Neuronal stem cell (in vitro differentiated cells): ENCODE data around the gene MBNL3.

ENCODE experiments used
- DNase-seq: peaks from one replicate; pipeline ENCODE4 v3.0.0-alpha.2; 2013; ENCODE audit warnings: low spot score
- H2AFZ ChIP-seq: one replicate; pipeline ENCODE4 v1.6.1; 2013; ENCODE audit warnings: mild to moderate bottlenecking, low read length, inconsistent platforms
- H2AK5ac ChIP-seq: 2 replicates; pipeline ENCODE4 v1.6.1; 2013; ENCODE audit warnings: low read depth, mild to moderate bottlenecking, inconsistent platforms, low read length, moderate library complexity, mixed read lengths
- H2BK120ac ChIP-seq: 2 replicates; pipeline ENCODE4 v1.6.1; 2013; ENCODE audit warnings: low read depth, mild to moderate bottlenecking, inconsistent platforms, low read length, moderate library complexity, mixed read lengths
- H2BK12ac ChIP-seq: one replicate; pipeline ENCODE4 v1.6.1; 2013; ENCODE audit warnings: low read length, inconsistent platforms
- H2BK15ac ChIP-seq: 2 replicates; pipeline ENCODE4 v1.6.1; 2013; ENCODE audit warnings: mild to moderate bottlenecking, low read length, inconsistent platforms, mixed read lengths
- H2BK5ac ChIP-seq: one replicate; pipeline ENCODE4 v1.6.1; 2013; ENCODE audit warnings: inconsistent platforms, mild to moderate bottlenecking, low read length, moderate library complexity
- H3K14ac ChIP-seq: one replicate; pipeline ENCODE4 v1.6.1; 2013; ENCODE audit warnings: low read length, inconsistent platforms
- H3K18ac ChIP-seq: 2 replicates; pipeline ENCODE4 v1.6.1; 2013; ENCODE audit warnings: low read length, inconsistent platforms
- H3K23ac ChIP-seq: 2 replicates; pipeline ENCODE4 v1.6.1; 2013; ENCODE audit warnings: low read depth, mild to moderate bottlenecking, mixed read lengths, low read length, inconsistent platforms; ENCODE audit not compliant: poor library complexity
- H3K27ac ChIP-seq: replicated peaks from 3 replicates; pipeline ENCODE4 v1.5.1; 2013; ENCODE audit warnings: low read length, inconsistent platforms
- H3K27me3 ChIP-seq, 3 experiments: 2 replicates each; pipeline ENCODE4 v1.6.1; 2013; ENCODE audit warnings: low read length in 3 of 3, mild to moderate bottlenecking in 2 of 3, inconsistent platforms in 1 of 3, low read depth in 1 of 3, mixed read lengths in 1 of 3, moderate library complexity in 1 of 3; ENCODE audit not compliant: control insufficient read depth in 3 of 3, insufficient read depth in 3 of 3
- H3K36me3 ChIP-seq, 2 donors: replicated peaks in 1 of 2; 2 replicates each; pipeline ENCODE4 v1.6.1; 2013; ENCODE audit warnings: low read length in 2 of 2; ENCODE audit not compliant: control insufficient read depth in 2 of 2, insufficient read depth in 2 of 2
- H3K4ac ChIP-seq: 2 replicates; pipeline ENCODE4 v1.6.1; 2013; ENCODE audit warnings: inconsistent platforms, mild to moderate bottlenecking, low read length, moderate library complexity
- H3K4me1 ChIP-seq, 2 donors: 1 replicate in 1 of 2; 2 replicates in 1 of 2; pipeline ENCODE4 v1.6.1; 2013; ENCODE audit warnings: low read length in 2 of 2, low read depth in 1 of 2; ENCODE audit not compliant: control insufficient read depth in 2 of 2, insufficient read depth in 1 of 2
- H3K4me2 ChIP-seq: one replicate; pipeline ENCODE4 v1.6.1; 2013; ENCODE audit warnings: mild to moderate bottlenecking, low read length, inconsistent platforms; ENCODE audit not compliant: insufficient read depth, poor library complexity, severe bottlenecking
- H3K4me3 ChIP-seq, 2 donors: 2 replicates each; pipeline ENCODE4 v1.5.1; 2013; ENCODE audit warnings: low read length in 2 of 2, mild to moderate bottlenecking in 2 of 2, inconsistent platforms in 1 of 2, moderate library complexity in 1 of 2
- H3K79me1 ChIP-seq: one replicate; pipeline ENCODE4 v1.6.1; 2013; ENCODE audit warnings: low read depth, mild to moderate bottlenecking, inconsistent platforms, low read length, moderate library complexity
- H3K9ac ChIP-seq: one replicate; pipeline ENCODE4 v1.6.1; 2013; ENCODE audit warnings: mild to moderate bottlenecking, low read depth, low read length, inconsistent platforms; ENCODE audit not compliant: poor library complexity
- H3K9me3 ChIP-seq, 2 donors: replicated peaks in 1 of 2; 2 replicates each; pipeline versions ENCODE3 to v1.6.1; 2013; ENCODE audit warnings: low read length in 2 of 2, mild to moderate bottlenecking in 2 of 2, inconsistent platforms in 1 of 2, low read depth in 1 of 2, mixed read lengths in 1 of 2, moderate library complexity in 1 of 2; ENCODE audit not compliant: control insufficient read depth in 2 of 2, insufficient read depth in 1 of 2
- H4K8ac ChIP-seq: one replicate; pipeline ENCODE4 v1.6.1; 2013; ENCODE audit warnings: low read depth, mild to moderate bottlenecking, inconsistent platforms, low read length, moderate library complexity
- H4K91ac ChIP-seq: one replicate; pipeline ENCODE4 v1.6.1; 2013; ENCODE audit warnings: low read length, low read depth, mild to moderate bottlenecking, inconsistent platforms; ENCODE audit not compliant: poor library complexity
- WGBS, 2 donors: extraction: QIAGEN DNeasy Blood & Tissue Kit; methylation state at CpG; one replicate each; pipeline ENCODE4 v1.1.7; 2013; ENCODE audit warnings: missing lambda C conversion rate in 2 of 2, mixed read lengths in 1 of 2; ENCODE audit not compliant: insufficient read length in 2 of 2, insufficient replicate concordance in 1 of 2; ENCODE audit errors: extremely low coverage in 2 of 2; 5-methylcytosine and 5-hydroxymethylcytosine counted together

MBNL3 gene

GRCh38 chrX:132369617-132370326 is 119.1 kb downstream of the MBNL3 start:
- Histone ChIP-seq H3K4me3 (no peak overlapping the region), H3K9ac (no peak overlapping the region), H3K18ac (no peak overlapping the region), H2BK5ac (no peak overlapping the region), H3K23ac (no peak overlapping the region), H3K14ac (no peak overlapping the region), H3K9me3 (no peaks in the 10 kb centered on the region), H2BK15ac (no peak overlapping the region), H2BK120ac (no peak overlapping the region), H2AFZ (no peak overlapping the region), H3K79me1 (no peaks in the 10 kb centered on the region), H3K27ac (no peak overlapping the region), H3K36me3 (no peaks in the 10 kb centered on the region), H4K91ac (no peak overlapping the region), H3K27me3 (peaks cover 0 to 5% (median 0%) of the 10 kb centered on the region in 3 experiments), H4K8ac (no peak overlapping the region), H3K4ac (no peak overlapping the region), H2BK12ac (no peak overlapping the region), H3K4me2 (no peak overlapping the region), H3K4me1 (no peaks in the 10 kb centered on the region), H2AK5ac (no peak overlapping the region)
- no peak for DNase-seq
- no CpG with 5 or more reads among the region's 2 CpGs for WGBS, 2 donors

GRCh38 chrX:132367984-132368383 is 120.9 kb downstream of the MBNL3 start:
- no peaks in the 10 kb centered on the region for H3K79me1 ChIP-seq
- no peaks in the 10 kb centered on the region for H3K4me1 ChIP-seq
- H3K9me3 ChIP-seq = no peaks in the 10 kb centered on the region
- H3K4ac ChIP-seq = no peak overlapping the region
- H3K18ac ChIP-seq = no peak overlapping the region
- no peaks in the 10 kb centered on the region for H3K36me3 ChIP-seq
- H2AK5ac ChIP-seq = no peak overlapping the region
- no peak overlapping the region for H2BK120ac ChIP-seq
- H4K8ac ChIP-seq = no peak overlapping the region
- no peak overlapping the region for H3K23ac ChIP-seq
- no peak overlapping the region for H2BK12ac ChIP-seq
- no peak overlapping the region for H3K4me3 ChIP-seq
- no peak for DNase-seq
- H2BK5ac ChIP-seq = no peak overlapping the region
- no peak overlapping the region for H3K14ac ChIP-seq
- peaks cover 0 to 5% (median 0%) of the 10 kb centered on the region in 3 experiments for H3K27me3 ChIP-seq
- H4K91ac ChIP-seq = no peak overlapping the region
- no peak overlapping the region for H2BK15ac ChIP-seq
- no peak overlapping the region for H3K4me2 ChIP-seq
- H2AFZ ChIP-seq = no peak overlapping the region
- no peak overlapping the region for H3K27ac ChIP-seq
- no peak overlapping the region for H3K9ac ChIP-seq

GRCh38 chrX:132367314-132367713 is 121.5 kb downstream of the MBNL3 start:
- H3K27ac ChIP-seq = no peak overlapping the region
- DNase-seq = no peak
- no CpG with 5 or more reads among the region's 1 CpG for WGBS, 2 donors

GRCh38 chrX:132365490-132365889 is 123.3 kb downstream of the MBNL3 start:
- Histone ChIP-seq H3K14ac (no peak overlapping the region), H3K27me3 (peaks cover 0 to 1% (median 0%) of the 10 kb centered on the region in 3 experiments), H3K27ac (no peak overlapping the region), H3K79me1 (no peaks in the 10 kb centered on the region), H3K4me1 (no peaks in the 10 kb centered on the region), H3K4me2 (no peak overlapping the region), H2AK5ac (no peak overlapping the region), H3K4me3 (no peak overlapping the region), H4K91ac (no peak overlapping the region), H4K8ac (no peak overlapping the region), H3K9me3 (no peaks in the 10 kb centered on the region), H2BK15ac (no peak overlapping the region), H3K23ac (no peak overlapping the region), H2AFZ (no peak overlapping the region), H3K36me3 (no peaks in the 10 kb centered on the region), H3K18ac (no peak overlapping the region), H2BK5ac (no peak overlapping the region), H2BK120ac (no peak overlapping the region), H3K9ac (no peak overlapping the region), H3K4ac (no peak overlapping the region), H2BK12ac (no peak overlapping the region)
- DNase-seq = no peak

More at GRCh38 chrX:132367314-132367713, 121.5 kb downstream of the MBNL3 start:
- no peak overlapping the region for H3K9ac ChIP-seq
- no peaks in the 10 kb centered on the region for H3K36me3 ChIP-seq
- no peak overlapping the region for H3K23ac ChIP-seq
- H3K14ac ChIP-seq = no peak overlapping the region
- no peak overlapping the region for H2BK12ac ChIP-seq
- no peak overlapping the region for H2BK5ac ChIP-seq
- no peak overlapping the region for H3K4ac ChIP-seq
- H3K9me3 ChIP-seq = no peaks in the 10 kb centered on the region
- H4K91ac ChIP-seq = no peak overlapping the region
- H3K27me3 ChIP-seq = peaks cover 0 to 5% (median 0%) of the 10 kb centered on the region in 3 experiments
- no peak overlapping the region for H3K4me2 ChIP-seq
- H2AFZ ChIP-seq = no peak overlapping the region
- H3K79me1 ChIP-seq = no peaks in the 10 kb centered on the region
- no peak overlapping the region for H3K4me3 ChIP-seq
- no peaks in the 10 kb centered on the region for H3K4me1 ChIP-seq
- no peak overlapping the region for H2BK15ac ChIP-seq
- H2BK120ac ChIP-seq = no peak overlapping the region
- H4K8ac ChIP-seq = no peak overlapping the region
- H2AK5ac ChIP-seq = no peak overlapping the region
- no peak overlapping the region for H3K18ac ChIP-seq
